K562 (cell line): ENCODE measurements around the gene DHRS11. TPM values are rescaled to one million over a fixed set of nuclear protein-coding genes. Genes with fewer than 3 reads are reported as not detected.
A peak's percentile ranks its signal among the peaks of the same experiment; 100 is the strongest.

Experiments
- POLR2G ChIP-seq: fragments of 200-400 bp; formaldehyde crosslinking; IDR thresholded peaks from 2 replicates; pipeline ENCODE4 v1.6.1; 2017; ENCODE audit warnings: low read depth, mild to moderate bottlenecking, antibody characterized with exemption, low read length, moderate library complexity
- polyA plus RNA-seq, 8 experiments: library from polyadenylated mRNA; depleted of rRNA in 4 of 8; stranded (reverse) in 5 of 8; unstranded in 3 of 8; fragments of >200 nt; fragmentation: Nextera tagmentation in 2 of 8; fragmentation: Illumina TruSeq in 1 of 8; extraction: Ambion mirVana in 2 of 8; extraction: Trizol in 1 of 8; gene quantifications; 2 replicates each; pipeline versions ENCODE4 v1.2.1 to v1.2.3, GENCODE V29; 2011 to 2014; ENCODE audit warnings: inconsistent platforms in 1 of 8, missing spikeins in 1 of 8
- total RNA-seq, 7 experiments: library from RNA; depleted of rRNA in 6 of 7; stranded (reverse); fragments of >200 nt in 6 of 7; fragmentation: Illumina TruSeq in 2 of 7; extraction: Trizol in 2 of 7; gene quantifications; 2 replicates each; pipeline versions ENCODE4 v1.2.1 to v1.2.3, GENCODE V29; 2011 to 2021; ENCODE audit warnings: low replicate concordance in 1 of 7
- TF ChIP-seq, protein P1 (sequence below): IDR thresholded peaks from 2 replicates; pipeline ENCODE4 v1.6.1; 2011; ENCODE audit warnings: borderline replicate concordance, low read depth, mild to moderate bottlenecking, moderate library complexity, low read length; ENCODE audit not compliant: insufficient read depth, poor library complexity, severe bottlenecking
- TF ChIP-seq, protein P2 (sequence below): sonication (generic); formaldehyde crosslinking; IDR thresholded peaks from 2 replicates; pipeline ENCODE4 v1.8.0; 2022; ENCODE audit warnings: missing genetic modification reagents, mild to moderate bottlenecking, moderate library complexity, borderline replicate concordance
- TF ChIP-seq, protein P3 (sequence below): fragments of 450-650 bp; formaldehyde crosslinking; IDR thresholded peaks from 2 replicates; pipeline ENCODE4 v1.4.0; 2020; ENCODE audit warnings: mild to moderate bottlenecking, moderate library complexity
- TF ChIP-seq, protein P4 (sequence below), 2 experiments: fragments of 450-650 bp; conservative IDR thresholded peaks; 2 replicates each; pipeline ENCODE4 v1.6.1; 2017; ENCODE audit warnings: mild to moderate bottlenecking in 2 of 2, moderate library complexity in 2 of 2

The DHRS11 gene
- total and polyA plus RNA-seq, 9 of the 15 experiments (the other 6 are each of a cell fraction or from before 2014, with no cell fraction given): 15.2 to 123 (median 59.8) TPM

DNA sequence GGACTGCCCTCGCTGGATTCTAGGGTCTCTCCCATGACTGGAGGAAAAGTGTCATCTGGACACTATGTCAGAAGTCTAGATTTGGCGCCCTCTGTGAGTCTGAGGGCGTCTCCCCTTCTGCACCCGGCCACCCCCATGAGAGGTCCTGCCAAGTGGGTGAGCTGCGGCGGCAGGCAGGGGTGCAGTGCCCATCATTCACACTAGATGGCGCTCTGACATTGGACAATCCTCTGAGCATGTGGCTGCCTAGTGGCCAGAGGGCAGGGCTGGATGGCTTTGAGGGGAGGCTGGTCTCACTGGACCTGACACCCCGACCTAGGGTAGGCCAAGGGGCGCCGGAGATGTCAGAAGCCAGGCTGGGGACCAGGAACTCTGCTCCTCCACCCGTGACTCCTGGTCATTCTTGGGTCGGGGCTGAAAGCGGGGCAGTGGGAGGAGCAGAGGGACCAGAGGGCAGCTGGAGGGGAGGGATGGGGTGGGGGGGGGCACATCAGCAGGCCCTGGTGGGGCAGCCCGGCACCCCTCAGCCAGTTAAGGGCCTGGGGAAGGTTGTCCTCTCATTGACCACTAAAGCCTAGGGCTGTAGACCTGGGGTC lies 37.7 kb downstream of the DHRS11 start (continued):
- no peak for TF ChIP-seq POLR2G
- TF ChIP-seq, protein P1, sequence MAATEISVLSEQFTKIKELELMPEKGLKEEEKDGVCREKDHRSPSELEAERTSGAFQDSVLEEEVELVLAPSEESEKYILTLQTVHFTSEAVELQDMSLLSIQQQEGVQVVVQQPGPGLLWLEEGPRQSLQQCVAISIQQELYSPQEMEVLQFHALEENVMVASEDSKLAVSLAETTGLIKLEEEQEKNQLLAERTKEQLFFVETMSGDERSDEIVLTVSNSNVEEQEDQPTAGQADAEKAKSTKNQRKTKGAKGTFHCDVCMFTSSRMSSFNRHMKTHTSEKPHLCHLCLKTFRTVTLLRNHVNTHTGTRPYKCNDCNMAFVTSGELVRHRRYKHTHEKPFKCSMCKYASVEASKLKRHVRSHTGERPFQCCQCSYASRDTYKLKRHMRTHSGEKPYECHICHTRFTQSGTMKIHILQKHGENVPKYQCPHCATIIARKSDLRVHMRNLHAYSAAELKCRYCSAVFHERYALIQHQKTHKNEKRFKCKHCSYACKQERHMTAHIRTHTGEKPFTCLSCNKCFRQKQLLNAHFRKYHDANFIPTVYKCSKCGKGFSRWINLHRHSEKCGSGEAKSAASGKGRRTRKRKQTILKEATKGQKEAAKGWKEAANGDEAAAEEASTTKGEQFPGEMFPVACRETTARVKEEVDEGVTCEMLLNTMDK: peak; percentile 31
- TF ChIP-seq, protein P2, sequence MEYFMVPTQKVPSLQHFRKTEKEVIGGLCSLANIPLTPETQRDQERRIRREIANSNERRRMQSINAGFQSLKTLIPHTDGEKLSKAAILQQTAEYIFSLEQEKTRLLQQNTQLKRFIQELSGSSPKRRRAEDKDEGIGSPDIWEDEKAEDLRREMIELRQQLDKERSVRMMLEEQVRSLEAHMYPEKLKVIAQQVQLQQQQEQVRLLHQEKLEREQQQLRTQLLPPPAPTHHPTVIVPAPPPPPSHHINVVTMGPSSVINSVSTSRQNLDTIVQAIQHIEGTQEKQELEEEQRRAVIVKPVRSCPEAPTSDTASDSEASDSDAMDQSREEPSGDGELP: peak; percentile 51; the same call in 1 of the 2 replicates
- TF ChIP-seq, protein P3, sequence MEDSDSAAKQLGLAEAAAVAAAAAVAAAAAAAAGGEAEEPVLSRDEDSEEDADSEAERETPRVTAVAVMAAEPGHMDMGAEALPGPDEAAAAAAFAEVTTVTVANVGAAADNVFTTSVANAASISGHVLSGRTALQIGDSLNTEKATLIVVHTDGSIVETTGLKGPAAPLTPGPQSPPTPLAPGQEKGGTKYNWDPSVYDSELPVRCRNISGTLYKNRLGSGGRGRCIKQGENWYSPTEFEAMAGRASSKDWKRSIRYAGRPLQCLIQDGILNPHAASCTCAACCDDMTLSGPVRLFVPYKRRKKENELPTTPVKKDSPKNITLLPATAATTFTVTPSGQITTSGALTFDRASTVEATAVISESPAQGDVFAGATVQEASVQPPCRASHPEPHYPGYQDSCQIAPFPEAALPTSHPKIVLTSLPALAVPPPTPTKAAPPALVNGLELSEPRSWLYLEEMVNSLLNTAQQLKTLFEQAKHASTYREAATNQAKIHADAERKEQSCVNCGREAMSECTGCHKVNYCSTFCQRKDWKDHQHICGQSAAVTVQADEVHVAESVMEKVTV (CRISPR knock-in tag): peak; percentile 75
- TF ChIP-seq, protein P4, sequence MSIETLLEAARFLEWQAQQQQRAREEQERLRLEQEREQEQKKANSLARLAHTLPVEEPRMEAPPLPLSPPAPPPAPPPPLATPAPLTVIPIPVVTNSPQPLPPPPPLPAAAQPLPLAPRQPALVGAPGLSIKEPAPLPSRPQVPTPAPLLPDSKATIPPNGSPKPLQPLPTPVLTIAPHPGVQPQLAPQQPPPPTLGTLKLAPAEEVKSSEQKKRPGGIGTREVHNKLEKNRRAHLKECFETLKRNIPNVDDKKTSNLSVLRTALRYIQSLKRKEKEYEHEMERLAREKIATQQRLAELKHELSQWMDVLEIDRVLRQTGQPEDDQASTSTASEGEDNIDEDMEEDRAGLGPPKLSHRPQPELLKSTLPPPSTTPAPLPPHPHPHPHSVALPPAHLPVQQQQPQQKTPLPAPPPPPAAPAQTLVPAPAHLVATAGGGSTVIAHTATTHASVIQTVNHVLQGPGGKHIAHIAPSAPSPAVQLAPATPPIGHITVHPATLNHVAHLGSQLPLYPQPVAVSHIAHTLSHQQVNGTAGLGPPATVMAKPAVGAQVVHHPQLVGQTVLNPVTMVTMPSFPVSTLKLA (conservative IDR thresholded peaks at IDR 0.05): peak in 1 of 2 experiments; percentile 43; a peak in 1 of 4 replicates
